ENCODE results near the gene ADORA2A. TPM values are rescaled to one million over a fixed set of nuclear protein-coding genes. Genes with fewer than 3 reads are reported as not detected.

The ADORA2A gene
- total RNA-seq, 1 experiment from 2014 or later, result 3.6 TPM

DNA sequence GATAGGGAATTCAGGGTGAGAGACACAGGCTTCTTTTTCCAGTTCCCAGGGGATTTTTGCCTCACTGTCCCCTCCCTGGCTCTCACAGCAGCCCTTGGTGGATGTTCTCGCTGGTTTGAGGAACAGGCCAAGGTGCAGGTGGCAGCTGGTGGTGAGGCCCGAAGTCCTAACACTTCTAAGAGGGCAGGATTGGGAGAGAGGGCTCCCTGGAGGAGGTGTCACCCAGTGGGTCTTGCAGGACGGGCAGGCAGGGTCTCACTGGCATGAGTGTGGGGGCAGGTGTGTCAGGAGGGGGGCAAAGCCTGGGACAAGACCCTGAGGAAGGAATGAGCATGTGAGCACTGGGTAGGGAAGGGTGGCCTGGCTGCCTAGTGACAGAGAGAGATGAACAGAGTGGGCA is 9.2 kb downstream of the ADORA2A start:
- ATAC-seq (no peak), DNase-seq (ENCODE audit: low read depth, low spot score) (no peak)
- Histone ChIP-seq H3K9me2 (ENCODE audit: insufficient read depth) (no peaks in the 10 kb centered on the region), H2AFZ (ENCODE audit: low read depth, low read length, poor library complexity, severe bottlenecking) (no peak overlapping the region), H3K4me2 (ENCODE audit: low read length) (no peak overlapping the region), H3K36me3 (ENCODE audit: control insufficient read depth in 1 of 2, insufficient read depth in 2 of 2, low read length in 2 of 2) (no peaks in the 10 kb centered on the region), H3K79me2 (ENCODE audit: insufficient read depth, low read length) (no peaks in the 10 kb centered on the region), H3K4me1 (ENCODE audit: control insufficient read depth in 1 of 2, insufficient read depth in 2 of 2, low read length in 2 of 2) (peaks cover 0 to 14% of the 10 kb centered on the region in 2 experiments; a peak in 2 of 4 replicates), H3K9me3 (ENCODE audit: control insufficient read depth in 1 of 2, insufficient read depth in 1 of 2, low read depth in 1 of 2, low read length in 2 of 2) (no peaks in the 10 kb centered on the region), H3K4me3 (replicated peaks in 1 of 2; ENCODE audit: low read depth in 1 of 2, low read length in 2 of 2) (no peak overlapping the region), H3K27me3 (ENCODE audit: insufficient read depth, low read length) (no peaks in the 10 kb centered on the region), H3K9ac (ENCODE audit: low read length) (no peak overlapping the region), H4K20me1 (ENCODE audit: insufficient read depth) (no peaks in the 10 kb centered on the region), H3K27ac (ENCODE audit: low read depth, low read length) (no peak overlapping the region)
- POLR2A ChIA-PET, result no interaction called here
- TF ChIP-seq RAD21 (IDR thresholded peaks at IDR 0.05; ENCODE audit: low read depth) (no peak), EGR1 (IDR thresholded peaks at IDR 0.05; ENCODE audit: low read depth) (no peak), EZH2phosphoT487 (IDR thresholded peaks at IDR 0.05; ENCODE audit: borderline replicate concordance) (no peak), TCF7L2 (IDR thresholded peaks at IDR 0.05; ENCODE audit: borderline replicate concordance, extremely low read depth, insufficient read depth, insufficient read length) (no peak), ZNF274 (IDR thresholded peaks at IDR 0.05; ENCODE audit: low read depth, low read length) (no peak)
- TF ChIP-seq, protein P1, sequence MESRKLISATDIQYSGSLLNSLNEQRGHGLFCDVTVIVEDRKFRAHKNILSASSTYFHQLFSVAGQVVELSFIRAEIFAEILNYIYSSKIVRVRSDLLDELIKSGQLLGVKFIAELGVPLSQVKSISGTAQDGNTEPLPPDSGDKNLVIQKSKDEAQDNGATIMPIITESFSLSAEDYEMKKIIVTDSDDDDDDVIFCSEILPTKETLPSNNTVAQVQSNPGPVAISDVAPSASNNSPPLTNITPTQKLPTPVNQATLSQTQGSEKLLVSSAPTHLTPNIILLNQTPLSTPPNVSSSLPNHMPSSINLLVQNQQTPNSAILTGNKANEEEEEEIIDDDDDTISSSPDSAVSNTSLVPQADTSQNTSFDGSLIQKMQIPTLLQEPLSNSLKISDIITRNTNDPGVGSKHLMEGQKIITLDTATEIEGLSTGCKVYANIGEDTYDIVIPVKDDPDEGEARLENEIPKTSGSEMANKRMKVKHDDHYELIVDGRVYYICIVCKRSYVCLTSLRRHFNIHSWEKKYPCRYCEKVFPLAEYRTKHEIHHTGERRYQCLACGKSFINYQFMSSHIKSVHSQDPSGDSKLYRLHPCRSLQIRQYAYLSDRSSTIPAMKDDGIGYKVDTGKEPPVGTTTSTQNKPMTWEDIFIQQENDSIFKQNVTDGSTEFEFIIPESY (IDR thresholded peaks at IDR 0.05; ENCODE audit: extremely low read depth, insufficient replicate concordance, low read length), result no peak
- CTCF ChIA-PET, result no interaction called here
- RAD21 ChIA-PET (ENCODE audit: low non-redundant PET in 1 of 2, low total read pairs in 2 of 2, uncharacterized antibody in 2 of 2, unreplicated experiment in 2 of 2), result no interaction called here
- intact Hi-C loops (cut with micrococcal nuclease), result no loop called here
- no TSS peak for BruUV-seq (replicated peaks)

DNA sequence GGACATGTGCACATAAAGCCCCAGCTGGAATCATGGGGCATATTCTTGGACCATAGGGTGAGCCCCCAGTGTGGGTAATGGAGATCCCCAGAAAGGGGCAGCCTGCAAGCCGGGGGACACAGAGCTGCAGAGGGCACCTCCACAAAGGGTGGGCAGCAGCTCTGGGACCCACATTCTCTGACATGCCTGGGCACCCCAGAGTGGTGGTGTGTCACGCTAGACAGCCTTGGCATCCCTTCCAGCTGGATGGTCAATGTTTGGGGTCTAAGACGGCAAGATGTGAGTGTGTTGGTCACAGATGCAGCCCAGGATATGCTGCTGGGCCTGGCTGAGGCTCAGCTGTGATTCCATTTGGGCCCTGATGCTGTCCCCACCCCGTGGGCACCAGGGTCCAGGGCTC is 9.7 kb downstream of the ADORA2A start:
- H4K20me1 ChIP-seq (ENCODE audit: insufficient read depth), result no peaks in the 10 kb centered on the region
- BruUV-seq (replicated peaks), result no TSS peak
- no peaks in the 10 kb centered on the region for H3K27me3 ChIP-seq (ENCODE audit: insufficient read depth, low read length)
- DNase-seq (ENCODE audit: low read depth, low spot score) (no peak), ATAC-seq (no peak)
- H3K9me3 ChIP-seq (ENCODE audit: control insufficient read depth in 1 of 2, insufficient read depth in 1 of 2, low read depth in 1 of 2, low read length in 2 of 2), result no peaks in the 10 kb centered on the region
- ChIA-PET CTCF (no interaction called here), RAD21 (ENCODE audit: low non-redundant PET in 1 of 2, low total read pairs in 2 of 2, uncharacterized antibody in 2 of 2, unreplicated experiment in 2 of 2) (no interaction called here), POLR2A (no interaction called here)
- no peak overlapping the region for H3K27ac ChIP-seq (ENCODE audit: low read depth, low read length)
- intact Hi-C loops (cut with micrococcal nuclease), result no loop called here
- no peak overlapping the region for H3K4me3 ChIP-seq (replicated peaks in 1 of 2; ENCODE audit: low read depth in 1 of 2, low read length in 2 of 2)
- H3K36me3 ChIP-seq (ENCODE audit: control insufficient read depth in 1 of 2, insufficient read depth in 2 of 2, low read length in 2 of 2), result no peaks in the 10 kb centered on the region
- no peak overlapping the region for H3K9ac ChIP-seq (ENCODE audit: low read length)
- peaks cover 0 to 12% of the 10 kb centered on the region in 2 experiments; a peak in 2 of 4 replicates for H3K4me1 ChIP-seq (ENCODE audit: control insufficient read depth in 1 of 2, insufficient read depth in 2 of 2, low read length in 2 of 2)
- no peaks in the 10 kb centered on the region for H3K79me2 ChIP-seq (ENCODE audit: insufficient read depth, low read length)
- H3K4me2 ChIP-seq (ENCODE audit: low read length), result no peak overlapping the region
- H2AFZ ChIP-seq (ENCODE audit: low read depth, low read length, poor library complexity, severe bottlenecking), result no peak overlapping the region
- TF ChIP-seq RAD21 (IDR thresholded peaks at IDR 0.05; ENCODE audit: low read depth), result no peak
- TF ChIP-seq POLR2AphosphoS5 (IDR thresholded peaks at IDR 0.05; ENCODE audit: low read depth, low read length), result no peak
- TF ChIP-seq EZH2phosphoT487 (IDR thresholded peaks at IDR 0.05; ENCODE audit: borderline replicate concordance), result no peak
- no peaks in the 10 kb centered on the region for H3K9me2 ChIP-seq (ENCODE audit: insufficient read depth)
